ENCODE results near the gene TRIM29.

The TRIM29 gene

GRCh38 chr11:120136356-120136755 is 1.6 kb downstream of the TRIM29 start (continued):
- no peak for TF ChIP-seq TSHZ2 (CRISPR knock-in tag; IDR thresholded peaks at IDR 0.05)
- no peak for TF ChIP-seq ZNF70 (CRISPR knock-in tag; IDR thresholded peaks at IDR 0.05)
- no peak for TF ChIP-seq GLIS3 (CRISPR knock-in tag; IDR thresholded peaks at IDR 0.05)
- no peak for TF ChIP-seq OSR1 (CRISPR knock-in tag; IDR thresholded peaks at IDR 0.05)
- no peak for TF ChIP-seq RARB (CRISPR knock-in tag; IDR thresholded peaks at IDR 0.05)
- TF ChIP-seq BACH2 (CRISPR knock-in tag; IDR thresholded peaks at IDR 0.05; ENCODE audit: borderline replicate concordance), result no peak
- no peak for TF ChIP-seq TCF4 (CRISPR knock-in tag; IDR thresholded peaks at IDR 0.05; ENCODE audit: borderline replicate concordance)

GRCh38 chr11:120135838-120136237 is 2.1 kb downstream of the TRIM29 start:
- no peak for TF ChIP-seq PPARA (CRISPR knock-in tag; IDR thresholded peaks at IDR 0.05; ENCODE audit: borderline replicate concordance)
- no peak for TF ChIP-seq ZNF565 (CRISPR knock-in tag; conservative IDR thresholded peaks at IDR 0.05; ENCODE audit: low read depth)
- TF ChIP-seq BACH2 (CRISPR knock-in tag; IDR thresholded peaks at IDR 0.05; ENCODE audit: borderline replicate concordance), result no peak
- TF ChIP-seq ZFP3 (CRISPR knock-in tag; IDR thresholded peaks at IDR 0.05), result no peak
- TF ChIP-seq SNAI2 (CRISPR knock-in tag; IDR thresholded peaks at IDR 0.05), result no peak
- TF ChIP-seq ZFP30 (CRISPR knock-in tag; IDR thresholded peaks at IDR 0.05), result no peak
- no peak for TF ChIP-seq ESRRG (CRISPR knock-in tag; IDR thresholded peaks at IDR 0.05)
- TF ChIP-seq CREB5 (CRISPR knock-in tag; IDR thresholded peaks at IDR 0.05; ENCODE audit: low read depth), result no peak
- no peak for TF ChIP-seq CSRNP3 (CRISPR knock-in tag; IDR thresholded peaks at IDR 0.05)
- no peak for TF ChIP-seq PATZ1 (CRISPR knock-in tag; IDR thresholded peaks at IDR 0.05; ENCODE audit: borderline replicate concordance)
- no peak for ATAC-seq

GRCh38 chr11:120134931-120135228 is 3.0 kb downstream of the TRIM29 start:
- ATAC-seq, result no peak

More at GRCh38 chr11:120134931-120135228, 3.0 kb downstream of the TRIM29 start:
- TF ChIP-seq CSRNP3 (CRISPR knock-in tag; IDR thresholded peaks at IDR 0.05), result no peak
- no peak for TF ChIP-seq SNAI2 (CRISPR knock-in tag; IDR thresholded peaks at IDR 0.05)
- TF ChIP-seq ARNTL (CRISPR knock-in tag; IDR thresholded peaks at IDR 0.05; ENCODE audit: borderline replicate concordance, low read depth), result no peak
- no peak for TF ChIP-seq ZNF70 (CRISPR knock-in tag; IDR thresholded peaks at IDR 0.05)
- TF ChIP-seq ZFP30 (CRISPR knock-in tag; IDR thresholded peaks at IDR 0.05), result no peak
- no peak for TF ChIP-seq TSHZ2 (CRISPR knock-in tag; IDR thresholded peaks at IDR 0.05)
- no peak for TF ChIP-seq ZNF565 (CRISPR knock-in tag; conservative IDR thresholded peaks at IDR 0.05; ENCODE audit: low read depth)
- no peak for TF ChIP-seq ZC3H10 (CRISPR knock-in tag; IDR thresholded peaks at IDR 0.05)
- TF ChIP-seq PATZ1 (CRISPR knock-in tag; IDR thresholded peaks at IDR 0.05; ENCODE audit: borderline replicate concordance), result no peak
- no peak for TF ChIP-seq ZNF8 (CRISPR knock-in tag; IDR thresholded peaks at IDR 0.05)
- no peak for TF ChIP-seq ZFP3 (CRISPR knock-in tag; IDR thresholded peaks at IDR 0.05)
- no peak for TF ChIP-seq TCF4 (CRISPR knock-in tag; IDR thresholded peaks at IDR 0.05; ENCODE audit: borderline replicate concordance)
- TF ChIP-seq RARB (CRISPR knock-in tag; IDR thresholded peaks at IDR 0.05), result no peak
- no peak for TF ChIP-seq BACH2 (CRISPR knock-in tag; IDR thresholded peaks at IDR 0.05; ENCODE audit: borderline replicate concordance)
- no peak for TF ChIP-seq ESRRG (CRISPR knock-in tag; IDR thresholded peaks at IDR 0.05)

Data from SK-N-SH treated with all-trans-retinoic acid at 6 μM for 48 hours (cell line).